GM21360 (cell line): ENCODE data around the gene POP7.
"Not testable (repeated sequence)": the region's sequence is repeated elsewhere in the genome, so short reads cannot be mapped to it uniquely, and the experiment has no call there.

Experiments
- ATAC-seq: cut with Tn5 transposase; IDR thresholded peaks from one replicate; pipeline ENCODE4 v1.9.1; 2021; ENCODE audit warnings: mild to moderate bottlenecking, moderate library complexity; ENCODE audit not compliant: unreplicated experiment

The POP7 gene

DNA sequence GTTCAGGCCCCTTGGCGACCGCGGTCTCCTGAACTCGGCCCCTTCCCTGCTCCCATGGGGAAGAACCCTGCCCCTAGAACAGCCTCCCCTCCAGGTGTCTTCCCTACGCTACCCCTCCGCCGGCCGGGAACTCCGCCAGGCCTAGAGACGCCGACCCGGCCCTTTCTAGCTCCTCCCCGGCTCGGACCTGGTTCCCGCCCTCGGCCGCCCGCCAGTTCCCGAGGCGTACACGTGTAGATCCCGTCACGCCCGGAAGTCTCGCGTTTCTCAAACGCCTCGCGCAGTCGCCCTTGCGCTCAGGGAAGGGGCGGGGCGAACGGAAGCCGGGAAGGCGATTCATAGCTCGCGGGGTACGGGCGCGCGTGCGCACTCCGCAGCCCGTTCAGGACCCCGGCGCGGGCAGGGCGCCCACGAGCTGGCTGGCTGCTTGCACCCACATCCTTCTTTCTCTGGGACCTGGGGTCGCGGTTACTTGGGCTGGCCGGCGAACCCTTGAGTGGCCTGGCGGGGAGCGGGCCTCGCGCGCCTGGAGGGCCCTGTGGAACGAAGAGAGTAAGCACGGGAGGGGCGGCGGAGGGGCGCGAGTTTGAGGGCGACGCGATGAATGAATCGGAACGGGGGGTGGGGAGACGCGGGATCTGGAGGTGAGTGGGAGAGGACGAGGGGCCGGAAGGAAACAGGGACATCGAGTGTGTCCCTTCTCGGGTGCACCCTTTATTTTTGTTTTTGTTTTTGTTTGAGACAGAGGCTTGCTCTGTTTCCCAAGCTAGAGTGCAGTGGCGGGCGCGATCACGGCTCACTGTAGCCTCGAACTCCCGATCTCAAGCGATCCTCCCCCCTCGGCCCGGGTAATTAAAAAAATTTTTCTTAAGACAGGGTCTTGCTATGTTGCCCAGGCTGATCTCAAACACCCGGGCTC, at the start of gene POP7:
Gene POP7, plus strand, starts transcription at position 369 of the 919 bp plus-strand sequence. CDS start 710 bp downstream, outside the sequence.
- peak; percentile 73 for ATAC-seq

DNA sequence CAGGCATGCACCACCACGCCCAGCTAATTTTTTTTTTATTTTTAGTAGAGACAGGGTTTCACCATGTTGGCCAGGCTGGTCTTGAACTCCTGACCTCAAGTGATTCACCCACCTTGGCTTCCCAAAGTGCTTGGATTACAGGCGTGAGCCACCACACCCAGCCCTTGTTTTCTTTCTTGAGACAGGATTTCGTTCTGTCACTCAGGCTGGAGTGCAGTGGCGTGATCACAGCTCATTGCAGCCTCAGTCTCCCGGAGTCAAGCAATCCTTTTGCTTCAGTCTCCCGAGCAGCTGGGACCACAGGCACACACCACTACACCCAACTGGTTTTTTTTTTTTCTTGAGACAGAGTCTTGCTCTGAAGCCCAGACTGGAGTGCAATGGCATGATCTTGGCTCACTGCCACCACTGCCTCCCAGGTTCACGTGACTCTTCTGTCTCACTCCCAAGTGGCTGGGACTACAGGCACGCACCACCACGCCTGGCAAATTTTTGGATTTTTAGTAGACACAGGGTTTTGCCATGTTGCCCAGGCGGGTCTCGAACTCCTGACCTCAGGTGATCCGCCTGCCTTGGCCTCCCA, 43.6 kb upstream of the POP7 start:
- not testable (repeated sequence) for ATAC-seq

DNA sequence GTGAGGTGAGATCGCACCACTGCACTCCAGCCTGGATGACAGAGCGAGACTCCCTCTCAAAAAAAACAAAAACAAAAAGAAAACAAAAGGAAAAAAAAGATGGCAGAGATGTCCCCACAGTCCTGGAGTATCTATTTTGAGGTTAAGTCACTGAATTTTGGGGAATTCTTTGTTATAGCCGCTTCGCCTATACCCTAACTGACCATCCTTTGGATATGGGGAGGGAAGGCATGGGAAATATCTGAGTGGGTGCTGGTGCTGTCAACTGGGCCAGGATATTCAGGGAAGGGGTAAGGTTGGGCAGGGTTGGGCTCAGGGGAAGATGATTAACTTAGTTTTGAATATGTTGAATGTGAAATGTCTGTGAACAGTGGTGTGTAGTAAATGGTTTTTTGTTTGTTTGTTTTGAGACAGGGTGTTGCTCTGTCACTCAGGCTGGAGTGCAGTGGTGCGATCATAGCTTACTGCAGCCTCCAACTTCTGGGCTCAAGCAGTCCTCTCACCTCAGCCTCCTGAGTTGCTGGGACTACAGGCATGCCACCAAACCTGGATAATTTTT, 40.7 kb upstream of the POP7 start:
- no peak for ATAC-seq

GRCh38 chr7:100667331-100668068, 38.4 kb upstream of the POP7 start:
- ATAC-seq = no peak

DNA sequence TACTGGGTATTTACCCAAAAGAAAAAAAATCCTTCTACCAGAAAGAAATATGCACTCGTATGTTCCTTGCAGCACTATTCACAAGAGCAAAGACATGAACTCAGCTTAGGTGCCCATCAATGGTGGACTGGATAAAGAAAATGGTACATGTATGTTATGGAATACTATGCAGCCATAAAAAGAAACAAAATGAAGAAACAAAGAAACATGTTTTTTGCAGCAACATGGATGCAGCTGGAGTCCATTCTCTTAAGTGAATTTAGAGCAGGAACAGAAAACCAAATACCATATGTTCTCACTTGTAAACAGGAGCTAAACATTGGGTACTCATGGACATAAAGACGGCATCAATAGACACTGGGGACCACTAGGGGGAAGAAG, 37.9 kb upstream of the POP7 start:
- ATAC-seq = no peak

DNA sequence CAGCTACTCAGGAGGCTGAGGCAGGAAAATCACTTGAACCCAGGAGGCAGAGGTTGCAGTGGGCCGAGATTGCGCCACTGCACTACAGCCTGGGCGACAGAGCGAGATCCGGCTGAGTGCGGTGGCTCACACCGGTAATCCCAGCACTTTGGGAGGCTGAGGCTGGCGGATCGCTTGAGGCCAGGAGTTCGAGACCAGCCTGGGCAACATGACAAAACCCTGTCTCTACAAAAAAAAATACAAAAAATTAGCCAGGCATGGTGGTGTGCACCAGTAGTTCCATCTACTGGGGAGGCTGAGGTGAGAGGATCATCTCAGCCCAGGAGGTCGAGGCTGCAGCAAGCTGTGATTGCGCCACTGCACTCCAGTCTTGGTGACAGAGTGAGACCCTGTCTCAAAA, 36.8 kb upstream of the POP7 start:
- not testable (repeated sequence) for ATAC-seq

GRCh38 chr7:100670074-100670473, 35.8 kb upstream of the POP7 start:
- ATAC-seq = no peak

GRCh38 chr7:100671353-100672327, 34.3 kb upstream of the POP7 start:
- ATAC-seq = no peak

GRCh38 chr7:100673302-100673941, 32.5 kb upstream of the POP7 start, which contains the start of gene GNB2:
GNB2 (plus strand) TSS chr7:100673740; CDS start chr7:100676266, 2,526 bp downstream.
- peak; percentile 55 for ATAC-seq

- no peak for ATAC-seq
These were observed 31.9 kb upstream of the POP7 start for GRCh38 chr7:100673942-100674410.

DNA sequence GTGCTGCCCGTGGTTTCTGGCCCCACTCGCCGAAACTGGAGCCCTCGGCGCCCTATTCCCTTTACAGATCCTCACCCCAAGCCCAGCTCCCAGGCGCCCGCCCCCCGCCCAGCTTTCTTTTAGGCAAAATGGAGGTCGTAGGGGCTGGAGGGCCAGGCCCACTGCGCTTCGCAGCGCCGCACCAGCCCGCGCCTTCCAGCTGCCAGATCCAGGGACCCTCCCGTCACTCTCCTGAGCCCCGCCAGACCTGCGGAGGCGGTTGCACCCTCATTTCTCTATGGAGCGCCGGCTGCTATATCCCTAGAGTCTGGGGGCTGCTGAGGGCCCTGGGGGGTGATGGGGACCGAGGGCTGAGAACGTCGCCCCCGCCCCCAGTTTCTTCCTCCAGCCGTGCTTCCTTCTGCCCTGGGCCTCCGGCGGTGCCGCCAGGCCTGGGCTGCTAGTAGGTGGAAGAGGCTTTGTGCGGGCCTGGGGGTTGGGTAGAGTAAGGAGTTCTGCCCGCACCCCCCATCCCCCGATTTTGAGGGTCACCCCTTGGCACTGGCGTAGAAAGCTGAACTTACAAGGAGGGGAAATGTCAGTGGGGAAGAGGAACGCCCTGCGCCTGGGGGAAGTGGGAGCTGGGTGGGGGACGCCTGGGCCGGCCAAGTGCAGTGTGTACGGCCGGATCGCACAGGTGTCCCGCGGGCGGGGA, 31.4 kb upstream of the POP7 start:
- ATAC-seq = no peak

- no peak for ATAC-seq
These were observed 30.8 kb upstream of the POP7 start for GRCh38 chr7:100675105-100675451.

DNA sequence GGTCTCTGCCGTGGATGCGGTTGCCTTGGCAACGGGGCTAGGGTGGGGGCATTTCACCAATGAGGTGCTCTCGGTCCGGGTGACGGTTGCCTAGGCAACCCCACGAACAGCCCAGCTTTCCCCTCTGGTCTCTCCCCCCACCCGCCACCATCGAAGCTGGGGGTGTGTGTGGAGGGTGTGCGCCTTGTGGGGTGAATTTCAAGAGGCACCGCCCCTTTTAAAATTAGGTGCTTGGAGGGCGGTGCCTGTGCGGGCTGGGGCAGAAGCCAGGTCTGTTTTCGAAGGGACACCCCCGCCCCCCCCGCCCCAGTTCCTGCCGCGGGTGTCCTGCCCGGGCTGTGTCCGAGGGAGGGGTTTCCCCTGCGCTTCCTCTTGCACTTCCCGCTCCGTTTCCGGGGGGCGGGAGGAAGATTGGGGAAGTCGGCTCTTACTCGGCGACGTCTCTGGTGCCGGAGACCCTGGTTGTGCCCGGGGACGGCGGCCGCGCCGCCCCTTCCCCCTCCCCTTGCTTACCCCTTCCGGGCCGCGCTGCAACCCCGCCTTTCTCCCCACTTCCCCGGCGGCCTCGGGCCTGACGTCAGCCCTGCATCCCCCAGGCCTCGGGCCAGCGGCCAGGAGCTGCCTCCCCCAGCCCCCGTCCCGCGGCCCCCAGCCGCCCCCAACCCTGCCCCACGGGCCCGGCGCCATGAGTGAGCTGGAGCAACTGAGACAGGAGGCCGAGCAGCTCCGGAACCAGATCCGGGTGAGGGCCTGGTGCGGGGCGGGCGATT, 30.2 kb upstream of the POP7 start:
- ATAC-seq = peak; percentile 24

DNA sequence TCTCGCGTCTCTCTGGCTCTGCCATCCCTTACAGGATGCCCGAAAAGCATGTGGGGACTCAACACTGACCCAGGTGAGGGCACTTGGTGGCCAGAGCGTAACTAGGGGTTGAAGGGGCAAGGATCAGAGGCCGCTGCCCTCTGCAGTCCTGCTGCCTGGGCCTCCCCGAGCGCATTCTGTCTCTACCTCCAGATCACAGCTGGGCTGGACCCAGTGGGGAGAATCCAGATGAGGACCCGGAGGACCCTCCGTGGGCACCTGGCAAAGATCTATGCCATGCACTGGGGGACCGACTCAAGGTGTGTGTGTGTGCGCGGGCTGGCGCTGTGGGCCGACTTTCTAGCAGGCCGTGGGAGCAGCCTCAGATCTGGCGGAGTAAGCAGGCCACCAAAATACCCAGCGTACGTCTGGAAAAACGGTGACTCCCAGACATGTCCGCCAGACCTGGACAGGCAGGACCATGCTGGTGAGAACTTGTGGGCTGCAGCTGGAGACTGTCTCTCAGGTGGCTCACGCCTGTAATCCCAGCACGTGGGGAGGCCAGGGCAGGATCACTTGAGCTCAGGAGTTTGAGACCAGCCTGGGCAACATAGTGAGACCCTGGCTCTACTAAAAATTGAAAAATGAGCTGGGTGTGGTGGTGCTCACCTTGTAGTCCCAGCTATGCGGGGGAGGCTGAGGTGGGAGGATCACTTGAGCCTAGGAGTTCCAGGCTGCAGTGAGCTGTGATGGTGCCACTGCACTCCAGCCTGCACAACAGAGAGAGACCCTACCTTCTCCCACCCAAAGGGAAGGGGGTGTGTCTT, 29.2 kb upstream of the POP7 start:
- ATAC-seq = no peak

- no peak for ATAC-seq
These were observed 28.3 kb upstream of the POP7 start for GRCh38 chr7:100677308-100678267.

DNA sequence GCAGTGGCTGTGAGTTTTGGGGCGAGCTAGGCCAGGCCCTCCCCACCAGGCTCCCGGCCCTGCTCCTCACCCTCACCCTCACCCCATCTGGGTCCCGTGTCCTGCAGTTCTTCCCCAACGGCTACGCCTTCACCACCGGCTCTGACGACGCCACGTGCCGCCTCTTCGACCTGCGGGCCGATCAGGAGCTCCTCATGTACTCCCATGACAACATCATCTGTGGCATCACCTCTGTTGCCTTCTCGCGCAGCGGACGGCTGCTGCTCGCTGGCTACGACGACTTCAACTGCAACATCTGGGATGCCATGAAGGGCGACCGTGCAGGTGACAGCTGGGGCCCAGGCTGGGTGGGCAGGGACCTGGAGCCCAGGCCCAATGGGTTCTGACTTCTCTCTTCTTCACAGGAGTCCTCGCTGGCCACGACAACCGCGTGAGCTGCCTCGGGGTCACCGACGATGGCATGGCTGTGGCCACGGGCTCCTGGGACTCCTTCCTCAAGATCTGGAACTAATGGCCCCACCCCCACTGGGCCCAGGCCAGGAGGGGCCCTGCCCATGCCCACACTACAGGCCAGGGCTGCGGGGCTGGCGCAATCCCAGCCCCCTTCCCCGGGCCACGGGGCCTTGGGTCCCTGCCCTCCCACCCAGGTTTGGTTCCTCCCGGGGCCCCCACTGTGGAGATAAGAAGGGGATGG, 27.5 kb upstream of the POP7 start:
- no peak for ATAC-seq
